HG02981 (cell line): Measurements from ENCODE around the gene RET.

Experiments used
- ATAC-seq: cut with Tn5 transposase; IDR thresholded peaks from one replicate; pipeline ENCODE4 v1.9.1; 2021; ENCODE audit warnings: mild to moderate bottlenecking, moderate library complexity; ENCODE audit not compliant: unreplicated experiment

The RET gene

GRCh38 chr10:43119416-43120115 lies 42.7 kb downstream of the RET start:
- ATAC-seq: no peak

GRCh38 chr10:43120116-43120928 lies 43.5 kb downstream of the RET start:
- peak; percentile 12 for ATAC-seq

- peak; percentile 93 for ATAC-seq
Observed at GRCh38 chr10:43120929-43121314, 44.1 kb downstream of the RET start.

GRCh38 chr10:43121444-43121843 lies 44.6 kb downstream of the RET start:
- no peak for ATAC-seq

- ATAC-seq: no peak
Observed at GRCh38 chr10:43122096-43122495, 45.2 kb downstream of the RET start.

GRCh38 chr10:43122826-43123225 lies 46.0 kb downstream of the RET start:
- ATAC-seq: no peak

- no peak for ATAC-seq
Observed at GRCh38 chr10:43123361-43124093, 46.7 kb downstream of the RET start.

- ATAC-seq: no peak
Observed at GRCh38 chr10:43124094-43124521, 47.2 kb downstream of the RET start.

GRCh38 chr10:43124574-43125273 lies 47.9 kb downstream of the RET start:
- no peak for ATAC-seq

GRCh38 chr10:43125274-43125845 lies 48.5 kb downstream of the RET start:
- no peak for ATAC-seq

GRCh38 chr10:43125881-43126731 lies 49.2 kb downstream of the RET start:
- ATAC-seq: no peak

- ATAC-seq: no peak
Observed at GRCh38 chr10:43126759-43127424, 50.0 kb downstream of the RET start.

GRCh38 chr10:43127442-43127841 lies 50.6 kb downstream of the RET start:
- ATAC-seq: no peak

- no peak for ATAC-seq
Observed at GRCh38 chr10:43128331-43128730, 51.5 kb downstream of the RET start.

GRCh38 chr10:43128958-43129706 lies 52.3 kb downstream of the RET start:
- peak; percentile 78 for ATAC-seq

- ATAC-seq: no peak
Observed at GRCh38 chr10:43130770-43131171, 53.9 kb downstream of the RET start.

- no peak for ATAC-seq
Observed at GRCh38 chr10:43131256-43131655, 54.4 kb downstream of the RET start.

- ATAC-seq: no peak
Observed at GRCh38 chr10:43131906-43132305, 55.0 kb downstream of the RET start.
